Stimulated activated CD8-positive, alpha-beta memory T cell treated with anti-CD3 and anti-CD28 coated beads, Interleukin-7, amount 100 ng/mL, for 24 hours (primary cell): Measurements from ENCODE around the gene HPS1.
"Not testable (repeated sequence)": the region's sequence is repeated elsewhere in the genome, so short reads cannot be mapped to it uniquely, and the experiment has no call there.

ENCODE experiments used
- DNase-seq: peaks from one replicate; pipeline ENCODE4 v3.0.0-alpha.2; 2020; ENCODE audit warnings: low read depth

HPS1 gene

DNA sequence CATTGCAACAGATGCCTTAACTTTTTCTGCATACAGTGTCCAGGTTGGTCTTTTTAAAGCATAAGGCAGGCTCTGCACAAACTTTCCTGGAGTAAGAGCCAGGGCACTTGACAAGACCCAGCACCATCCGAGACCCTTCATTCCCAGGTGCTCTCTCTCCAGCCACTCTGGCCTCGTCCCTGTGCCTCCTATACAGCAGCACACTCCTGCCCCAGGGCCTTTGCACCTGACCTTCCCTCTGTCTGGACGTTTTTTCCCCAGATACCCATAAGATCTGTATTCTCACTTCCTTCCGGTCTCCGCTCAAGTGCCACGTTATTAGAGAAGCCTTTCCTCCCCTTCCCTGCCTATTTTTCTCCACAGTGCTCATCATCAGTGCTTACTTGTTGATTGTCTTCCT is 57.3 kb downstream of the HPS1 start:
- no peak for DNase-seq

GRCh38 chr10:98388101-98388655 is 58.6 kb downstream of the HPS1 start:
- no peak for DNase-seq

- no peak for DNase-seq
Observed at GRCh38 chr10:98384531-98385133, 62.1 kb downstream of the HPS1 start.

DNA sequence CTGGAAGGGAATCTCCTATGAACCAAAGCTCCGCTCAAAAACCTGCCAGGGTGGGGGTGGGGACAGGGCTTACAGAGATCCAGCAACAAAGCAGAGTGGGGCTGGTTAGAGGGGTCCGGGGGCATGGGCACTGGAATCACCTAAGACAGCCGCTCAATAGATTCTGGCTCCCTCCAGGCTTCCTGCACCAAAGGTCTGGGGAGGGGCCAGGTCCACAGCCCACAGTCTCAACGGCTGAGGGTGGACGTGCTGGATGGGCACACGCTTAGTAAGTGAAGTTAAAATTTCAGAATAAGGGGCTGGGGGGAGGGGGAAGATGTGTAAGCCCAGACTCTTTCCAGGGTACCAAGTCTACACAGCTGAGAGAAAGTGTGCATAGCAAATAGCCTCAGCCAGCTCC is 62.9 kb downstream of the HPS1 start:
- DNase-seq = no peak

- DNase-seq = not testable (repeated sequence)
Observed at GRCh38 chr10:98383134-98383667, 63.5 kb downstream of the HPS1 start.

- no peak for DNase-seq
Observed at GRCh38 chr10:98382691-98383101, 64.0 kb downstream of the HPS1 start.

- DNase-seq = no peak
Observed at GRCh38 chr10:98380493-98381339, 66.0 kb downstream of the HPS1 start.

DNA sequence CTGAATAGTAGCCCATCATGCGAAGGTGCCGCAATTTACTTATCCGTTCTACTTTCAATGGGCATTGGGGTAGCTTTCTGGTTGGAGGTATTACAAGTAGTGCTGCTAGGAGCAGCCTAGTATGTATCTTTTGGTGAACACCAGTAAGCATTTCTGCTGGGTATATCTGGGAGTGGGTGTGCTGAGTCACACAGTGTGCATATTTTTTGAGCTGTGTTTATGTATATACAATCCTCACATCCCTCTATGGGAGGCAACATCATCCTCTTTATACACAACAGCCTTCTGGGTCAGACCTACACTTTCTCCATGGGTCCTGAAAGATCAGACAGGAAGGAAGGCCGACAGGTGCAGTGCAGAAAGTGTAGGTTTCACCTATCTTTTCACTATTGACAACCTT is 68.0 kb downstream of the HPS1 start:
- no peak for DNase-seq

GRCh38 chr10:98377536-98377935 is 69.2 kb downstream of the HPS1 start:
- DNase-seq = no peak

- no peak for DNase-seq
Observed at GRCh38 chr10:98377001-98377400, 69.7 kb downstream of the HPS1 start.

GRCh38 chr10:98376485-98376884 is 70.2 kb downstream of the HPS1 start:
- DNase-seq = no peak

- DNase-seq = no peak
Observed at GRCh38 chr10:98374217-98374985, 72.3 kb downstream of the HPS1 start.

GRCh38 chr10:98373260-98374040 is 73.3 kb downstream of the HPS1 start:
- no peak for DNase-seq

DNA sequence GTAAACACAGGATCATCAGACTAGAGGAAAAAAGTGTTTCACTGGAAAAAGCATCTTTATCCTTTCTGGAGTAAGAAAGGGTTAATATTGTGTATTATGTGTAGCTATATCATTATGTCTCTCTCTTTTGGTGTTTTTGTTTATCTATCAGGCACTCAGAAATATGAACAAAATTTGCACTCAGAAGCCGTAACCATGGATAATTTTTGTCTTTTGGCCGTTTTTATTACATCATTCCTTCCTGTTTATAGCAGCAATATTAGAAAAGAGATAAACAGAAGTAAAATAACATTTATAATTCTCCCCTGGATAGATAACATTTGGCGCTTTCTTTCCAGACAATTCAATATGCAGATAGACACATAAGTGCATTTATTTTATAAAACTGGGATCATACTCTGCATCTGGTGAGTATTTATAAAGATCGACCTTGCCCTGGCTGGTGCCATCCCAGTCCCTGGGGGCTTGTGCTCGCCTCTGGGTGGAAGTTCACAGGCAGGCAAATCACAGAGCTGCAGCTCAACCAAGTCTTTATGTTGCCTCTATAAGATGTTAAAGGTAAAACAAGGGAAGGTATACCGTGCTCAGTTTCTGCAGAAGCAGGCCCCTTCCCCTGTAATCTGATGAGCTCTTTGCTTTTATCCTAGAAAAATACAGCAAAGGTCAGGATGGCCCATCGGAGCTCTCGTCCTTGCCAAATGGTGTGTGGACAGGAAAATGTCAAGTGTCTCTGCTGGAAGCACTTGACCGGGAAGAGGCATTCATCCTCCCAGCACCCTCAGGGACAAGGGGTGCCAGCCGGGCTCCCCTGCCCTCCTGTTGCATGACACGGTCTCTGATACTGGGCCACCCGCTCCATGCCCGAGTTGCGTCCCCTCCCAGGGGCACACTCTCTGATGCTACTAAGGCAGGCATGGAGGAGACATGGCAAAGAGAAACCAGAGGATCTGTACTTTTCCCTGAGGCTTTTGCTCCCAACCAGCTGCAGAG is 75.6 kb downstream of the HPS1 start:
- DNase-seq = no peak

- no peak for DNase-seq
Observed at GRCh38 chr10:98369801-98370200, 76.9 kb downstream of the HPS1 start.

- DNase-seq = no peak
Observed at GRCh38 chr10:98368644-98369043, 78.1 kb downstream of the HPS1 start.

GRCh38 chr10:98367604-98368451 is 78.9 kb downstream of the HPS1 start:
- no peak for DNase-seq
